Uterus (tissue), 4 donors: ENCODE measurements around the gene SOAT1. TPM values are rescaled to one million over a fixed set of nuclear protein-coding genes. Genes with fewer than 3 reads are reported as not detected.

Experiments used
- small RNA-seq: library from RNA; depleted of rRNA; stranded (forward); fragments of <200 nt; gene quantifications from one replicate; pipeline ENCODE3, GENCODE V24; 2016
- total RNA-seq, 4 donors: library from RNA; depleted of rRNA in 3 of 4; stranded (reverse); fragments of >200 nt in 3 of 4; gene quantifications; one replicate each; pipeline versions ENCODE4 v1.1.0 to v1.2.4, GENCODE V29; 2014 to 2023
- donor health status: DM: yes; HTN: yes; CAD: no.

The SOAT1 gene
- total RNA-seq, 4 donors from 2014 or later: 4.9 to 34.6 (median 18.4) TPM

Small RNAs within 50 kb of the gene (small RNA-seq; reads per million reads assigned to genes)
- not detected for gene AL512326.2

Other genes with a start within 250 kb of the SOAT1 start
- gene TOR3A, start 211.7 kb upstream of the SOAT1 start, total RNA-seq: 10 to 100 TPM in 2 of 4 donors, 1 to 10 TPM in 2; 5.9 to 43.3 (median 13.7) TPM
- gene ABL2, start 64.1 kb upstream of the SOAT1 start, total RNA-seq: 10 to 100 TPM; 10.3 to 33.1 (median 15.1) TPM
- 1 to 10 TPM in 1 of 4 donors, under 1 TPM in 2, not detected in 1; 0.34 to 1.8 (median 0.55) TPM for gene AXDND1, start 72.2 kb downstream of the SOAT1 start, total RNA-seq